Stimulated activated CD8-positive, alpha-beta memory T cell treated with anti-CD3 and anti-CD28 coated beads, Interleukin-4, amount 100 ng/mL, for 24 hours (primary cell): Measurements from ENCODE around the gene ZBTB20.

ENCODE experiments used
- DNase-seq: peaks from one replicate; pipeline ENCODE4 v3.0.0-alpha.2; 2020; ENCODE audit warnings: low read depth

The ZBTB20 gene

DNA sequence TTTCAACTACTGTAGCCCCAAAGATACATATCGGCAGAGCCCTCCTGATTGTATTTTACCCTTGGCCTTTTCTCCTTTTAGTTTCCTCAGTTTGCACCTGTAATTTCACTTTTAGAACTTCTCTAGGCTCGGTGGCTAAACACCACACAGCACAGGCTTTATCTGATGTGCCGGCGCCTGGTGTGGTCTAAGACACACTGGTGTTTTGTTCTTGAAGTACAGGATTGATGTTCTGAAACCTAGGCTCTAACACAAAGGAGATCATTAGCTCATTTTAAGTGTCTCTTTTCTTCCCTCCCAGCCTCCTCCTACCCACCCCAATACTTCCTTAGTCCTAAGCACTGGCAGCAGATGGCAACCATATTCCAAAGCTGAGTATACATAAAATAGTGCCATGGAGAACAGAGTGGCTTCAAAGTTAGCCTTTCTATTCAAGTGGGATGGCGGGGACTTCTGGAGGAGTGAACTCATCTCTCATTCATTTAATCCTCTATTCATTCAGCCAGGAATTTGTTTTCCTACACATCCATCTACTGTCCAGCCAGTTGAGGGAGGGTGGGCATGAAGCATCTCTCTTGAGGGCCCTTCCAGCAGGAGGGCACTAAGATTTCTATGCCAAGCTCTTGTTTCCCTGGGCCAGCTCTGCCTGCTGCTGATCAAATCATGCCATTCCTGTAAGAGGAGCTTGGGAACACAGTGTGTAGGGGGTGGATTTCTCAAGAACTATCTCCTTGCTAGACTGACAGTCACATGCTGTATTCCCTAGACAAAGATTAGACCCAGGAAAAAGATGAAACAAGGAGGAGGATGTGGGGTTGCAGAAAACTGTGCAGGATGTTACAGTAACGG lies 782.1 kb downstream of the ZBTB20 start:
- DNase-seq, result no peak

GRCh38 chr3:114363554-114364202 lies 783.4 kb downstream of the ZBTB20 start:
- no peak for DNase-seq

- no peak for DNase-seq
Observed at GRCh38 chr3:114362815-114363214, 784.3 kb downstream of the ZBTB20 start.

- DNase-seq, result no peak
Observed at GRCh38 chr3:114361391-114361790, 785.7 kb downstream of the ZBTB20 start.

GRCh38 chr3:114356525-114356924 lies 790.6 kb downstream of the ZBTB20 start:
- DNase-seq, result no peak

- DNase-seq, result no peak
Observed at GRCh38 chr3:114356066-114356465, 791.0 kb downstream of the ZBTB20 start.

GRCh38 chr3:114355653-114356052 lies 791.4 kb downstream of the ZBTB20 start:
- DNase-seq, result no peak

GRCh38 chr3:114351822-114352145 lies 795.3 kb downstream of the ZBTB20 start:
- DNase-seq, result no peak

DNA sequence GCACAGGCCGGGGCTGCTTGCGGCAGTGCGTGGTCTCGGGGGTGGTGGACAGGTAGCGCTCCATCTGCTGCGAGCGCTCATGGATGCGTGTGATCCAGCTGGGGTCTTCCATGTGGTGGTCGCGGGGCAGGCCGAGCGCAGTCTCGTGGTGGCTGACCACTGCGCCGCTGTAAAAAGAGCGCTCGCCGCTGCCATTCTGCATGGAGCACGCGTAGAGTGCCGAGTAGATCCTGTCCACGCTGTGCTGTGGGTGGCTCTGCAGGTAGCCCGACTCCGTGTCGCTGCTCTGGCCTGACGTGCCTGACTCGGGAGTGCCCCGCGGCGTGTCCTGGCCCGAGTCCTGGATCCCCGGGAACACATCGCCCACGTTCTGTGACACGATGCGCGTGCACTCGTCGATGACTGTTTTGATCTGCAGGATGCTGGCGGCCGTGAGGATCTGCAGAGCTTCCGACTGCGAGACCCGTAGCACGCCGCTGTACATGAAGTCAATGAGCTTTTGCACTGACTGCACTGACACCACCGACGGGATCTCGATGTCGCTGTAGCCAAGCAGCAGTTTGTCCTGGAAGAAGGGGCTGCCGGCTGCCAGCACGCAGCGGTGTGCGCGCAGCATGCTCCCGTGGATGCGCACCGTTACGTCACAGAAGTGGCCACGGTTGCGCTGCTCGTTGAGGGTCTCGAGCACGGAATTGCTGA lies 795.8 kb downstream of the ZBTB20 start:
- DNase-seq, result no peak

DNA sequence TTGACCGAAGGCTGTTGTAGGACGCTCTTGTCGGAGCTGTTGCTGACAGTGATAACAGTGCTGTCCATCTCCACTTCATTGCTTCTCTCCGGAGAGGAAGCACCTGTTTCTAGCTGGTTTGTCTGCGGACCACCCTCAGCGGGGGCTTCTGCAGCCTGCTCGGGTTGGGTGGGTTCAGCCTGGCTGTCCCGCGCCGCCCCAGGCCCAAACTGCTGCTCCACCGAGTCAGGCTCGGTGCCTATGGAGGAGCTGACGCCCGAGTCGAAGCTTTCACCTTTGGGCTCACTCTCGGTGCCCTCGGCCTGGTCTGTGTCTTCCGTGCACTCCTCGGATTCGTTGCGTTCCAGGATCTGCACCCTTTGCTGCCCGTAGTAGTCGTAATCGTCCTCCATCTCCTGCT lies 796.4 kb downstream of the ZBTB20 start:
- DNase-seq, result no peak

GRCh38 chr3:114350271-114350670 lies 796.8 kb downstream of the ZBTB20 start:
- DNase-seq, result no peak

- DNase-seq, result no peak
Observed at GRCh38 chr3:114344492-114344891, 802.6 kb downstream of the ZBTB20 start.

GRCh38 chr3:114338651-114339357 lies 808.3 kb downstream of the ZBTB20 start:
- DNase-seq, result no peak

- no peak for DNase-seq
Observed at GRCh38 chr3:114336857-114337256, 810.2 kb downstream of the ZBTB20 start.

- no peak for DNase-seq
Observed at GRCh38 chr3:114336122-114336697, 810.9 kb downstream of the ZBTB20 start.

GRCh38 chr3:114333923-114334240 lies 813.2 kb downstream of the ZBTB20 start:
- DNase-seq, result no peak

- no peak for DNase-seq
Observed at GRCh38 chr3:114333180-114333922, 813.7 kb downstream of the ZBTB20 start.

GRCh38 chr3:114332342-114333179 lies 814.5 kb downstream of the ZBTB20 start:
- no peak for DNase-seq

- DNase-seq, result no peak
Observed at GRCh38 chr3:114331710-114332109, 815.4 kb downstream of the ZBTB20 start.

DNA sequence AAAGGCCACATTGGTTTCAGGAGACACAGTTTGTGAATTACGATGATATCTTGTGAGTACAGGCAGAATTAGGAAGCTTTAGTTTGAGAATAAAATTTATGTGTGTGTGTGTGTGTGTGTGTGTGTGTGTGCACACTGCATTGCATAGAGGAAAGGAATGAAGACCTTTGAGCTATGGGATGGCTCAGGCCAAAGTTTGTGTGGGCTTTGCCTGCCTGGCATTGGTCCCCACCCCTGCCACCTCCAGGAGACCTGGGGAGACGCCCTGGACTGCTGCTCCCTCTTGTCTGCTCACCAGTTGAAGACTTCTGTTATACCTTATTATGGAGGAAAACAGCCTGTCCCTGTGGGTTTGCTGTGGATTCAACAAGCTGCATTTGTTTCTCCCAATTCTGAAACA lies 816.1 kb downstream of the ZBTB20 start:
- DNase-seq, result no peak

- DNase-seq, result no peak
Observed at GRCh38 chr3:114329823-114330222, 817.3 kb downstream of the ZBTB20 start.
